Right lobe of liver (tissue), 4 donors: ENCODE results near the gene FKBP1B.
"Not testable (repeated sequence)": the region's sequence is repeated elsewhere in the genome, so short reads cannot be mapped to it uniquely, and the experiment has no call there.

Experiments used
- POLR2A ChIP-seq: fragments of 450-650 bp; IDR thresholded peaks from one replicate; pipeline ENCODE4 v1.6.1; 2017; ENCODE audit warnings: antibody characterized with exemption, mild to moderate bottlenecking
- TF ChIP-seq, protein P1 (sequence below), 4 donors: fragments of 200-600 bp in 3 of 4; fragments of 450-650 bp in 1 of 4; IDR thresholded peaks; one replicate each; pipeline versions ENCODE4 v1.5.1 to v1.8.0; 2016 to 2022; ENCODE audit warnings: antibody characterized with exemption in 4 of 4, mild to moderate bottlenecking in 2 of 4
- donor health status: DM: no; HTN: no; CAD: no.
- donor health status: DM: no; HTN: no; CAD: no.
- donor health status: DM: no; HTN: yes; CAD: no.

DNA sequence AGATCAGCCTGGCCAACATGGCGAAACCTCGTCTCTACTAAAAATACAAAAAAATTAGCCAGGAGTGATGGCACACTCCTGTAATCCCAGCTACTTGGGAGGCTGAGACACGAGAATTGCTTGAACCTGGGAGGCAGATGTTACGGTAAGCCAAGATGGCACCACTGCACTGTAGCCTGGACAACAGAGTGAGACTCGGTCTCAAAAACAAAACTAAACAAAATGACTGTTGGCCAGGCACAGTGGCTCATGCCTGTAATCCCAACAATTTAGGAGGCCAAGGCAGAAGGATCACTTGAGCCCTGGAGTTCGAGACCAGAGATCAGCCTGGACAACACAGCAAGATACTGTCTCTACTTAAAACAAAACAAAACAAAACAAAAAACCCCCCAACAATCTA is 6.4 kb upstream of the FKBP1B start:
- TF ChIP-seq, protein P1, sequence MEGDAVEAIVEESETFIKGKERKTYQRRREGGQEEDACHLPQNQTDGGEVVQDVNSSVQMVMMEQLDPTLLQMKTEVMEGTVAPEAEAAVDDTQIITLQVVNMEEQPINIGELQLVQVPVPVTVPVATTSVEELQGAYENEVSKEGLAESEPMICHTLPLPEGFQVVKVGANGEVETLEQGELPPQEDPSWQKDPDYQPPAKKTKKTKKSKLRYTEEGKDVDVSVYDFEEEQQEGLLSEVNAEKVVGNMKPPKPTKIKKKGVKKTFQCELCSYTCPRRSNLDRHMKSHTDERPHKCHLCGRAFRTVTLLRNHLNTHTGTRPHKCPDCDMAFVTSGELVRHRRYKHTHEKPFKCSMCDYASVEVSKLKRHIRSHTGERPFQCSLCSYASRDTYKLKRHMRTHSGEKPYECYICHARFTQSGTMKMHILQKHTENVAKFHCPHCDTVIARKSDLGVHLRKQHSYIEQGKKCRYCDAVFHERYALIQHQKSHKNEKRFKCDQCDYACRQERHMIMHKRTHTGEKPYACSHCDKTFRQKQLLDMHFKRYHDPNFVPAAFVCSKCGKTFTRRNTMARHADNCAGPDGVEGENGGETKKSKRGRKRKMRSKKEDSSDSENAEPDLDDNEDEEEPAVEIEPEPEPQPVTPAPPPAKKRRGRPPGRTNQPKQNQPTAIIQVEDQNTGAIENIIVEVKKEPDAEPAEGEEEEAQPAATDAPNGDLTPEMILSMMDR (IDR thresholded peaks at IDR 0.05) = not testable (repeated sequence)
- TF ChIP-seq POLR2A = not testable (repeated sequence)
